Panc1 (cell line): ENCODE data around the gene JOSD2. TPM values are rescaled to one million over a fixed set of nuclear protein-coding genes. Genes with fewer than 3 reads are reported as not detected.

Experiments
- ATAC-seq: fragments of 200-7000 bp; cut with Tn5 transposase; 2 replicates; pipeline ENCODE4 v1.9.1; 2020; ENCODE audit warnings: mild to moderate bottlenecking, moderate library complexity
- BruUV-seq: library from RNA; stranded (reverse); fragments of 400-500 nt; replicated peaks from 2 replicates; lab custom pipeline; 2021; lab: Mats Ljungman, UMichigan
- CTCF ChIA-PET: fragments of 300-600 bp; sonication (Branson Sonifier 250); formaldehyde crosslinking; loops from one replicate; lab custom pipeline; 2022; ENCODE audit warnings: antibody characterized with exemption; lab: Charles Lee
- POLR2A ChIA-PET: fragments of 300-600 bp; sonication (Branson Sonifier 250); formaldehyde crosslinking; loops from one replicate; lab custom pipeline; 2022; ENCODE audit warnings: antibody characterized with exemption; lab: Charles Lee
- DNase-seq: peaks from one replicate; pipeline ENCODE4 v3.0.0-alpha.2; 2010; ENCODE audit warnings: low read depth, low spot score
- H3K27ac ChIP-seq: 2 replicates; pipeline ENCODE4 v1.5.1; 2011; ENCODE audit warnings: mild to moderate bottlenecking, low read length, inconsistent platforms
- H3K27me3 ChIP-seq: fragments of 200-500 bp; sonication (Bioruptor generic); 2 replicates; pipeline ENCODE4 v1.6.0; 2014; ENCODE audit warnings: low read length, inconsistent platforms; ENCODE audit not compliant: control insufficient read depth, insufficient read depth
- H3K36me3 ChIP-seq: fragments of 200-500 bp; sonication (Bioruptor generic); 2 replicates; pipeline ENCODE4 v1.5.1; 2014; ENCODE audit warnings: inconsistent platforms, mild to moderate bottlenecking, low read length, moderate library complexity; ENCODE audit not compliant: control insufficient read depth, insufficient read depth
- H3K4me1 ChIP-seq: 2 replicates; pipeline ENCODE4 v1.5.1; 2011; ENCODE audit warnings: inconsistent platforms, mild to moderate bottlenecking, low read length, moderate library complexity; ENCODE audit not compliant: control insufficient read depth, insufficient read depth
- H3K4me3 ChIP-seq, 2 experiments: 2 replicates each; pipeline ENCODE4 v1.5.1; 2011 to 2012; ENCODE audit warnings: low read depth in 2 of 2, low read length in 2 of 2, mild to moderate bottlenecking in 2 of 2, inconsistent platforms in 1 of 2, moderate library complexity in 1 of 2
- H3K9me3 ChIP-seq: fragments of 200-500 bp; sonication (Bioruptor generic); 2 replicates; pipeline ENCODE4 v1.5.1; 2014; ENCODE audit warnings: low read depth, mild to moderate bottlenecking, inconsistent platforms, low read length, moderate library complexity; ENCODE audit not compliant: control insufficient read depth, insufficient read depth
- CTCF ChIP-seq: fragments of 450-650 bp; IDR thresholded peaks from 2 replicates; pipeline ENCODE4 v1.5.1; 2017; ENCODE audit warnings: mild to moderate bottlenecking
- POLR2AphosphoS5 ChIP-seq: IDR thresholded peaks from 2 replicates; pipeline ENCODE4 v1.6.1; 2012; ENCODE audit warnings: mild to moderate bottlenecking, low read depth, low read length, moderate library complexity
- REST ChIP-seq, 2 experiments: IDR thresholded peaks; 2 replicates each; pipeline ENCODE4 v1.6.1; 2011 to 2012; ENCODE audit warnings: low read depth in 2 of 2, control low read depth in 1 of 2, low read length in 1 of 2, mild to moderate bottlenecking in 1 of 2, moderate library complexity in 1 of 2; ENCODE audit not compliant: insufficient read depth in 1 of 2
- SIN3A ChIP-seq: IDR thresholded peaks from 2 replicates; pipeline ENCODE4 v1.6.1; 2012; ENCODE audit warnings: low read depth, mild to moderate bottlenecking, low read length, moderate library complexity, borderline replicate concordance; ENCODE audit not compliant: insufficient read depth
- TCF7L2 ChIP-seq: IDR thresholded peaks from 2 replicates; pipeline ENCODE4 v1.6.1; 2011; ENCODE audit warnings: mild to moderate bottlenecking, low read depth, low read length, inconsistent platforms
- in situ Hi-C: cut with HindIII; loops from 2 replicates; pipeline ENCODE4 v1.10.0; 2016; ENCODE audit warnings: low sequenced_read_pairs, low pct_unique_long_range_greater_than_20kb
- intact Hi-C: fragments of 100-400 bp; cut with micrococcal nuclease; formaldehyde crosslinking; loops from one replicate; pipeline ENCODE4 v1.10.0; 2022; ENCODE audit not compliant: unreplicated experiment
- total RNA-seq: library from RNA; stranded (reverse); gene quantifications from one replicate; pipeline ENCODE4 v1.2.1, GENCODE V29; 2021; ENCODE audit not compliant: unreplicated experiment

Gene JOSD2
- total RNA-seq, 1 experiment from 2014 or later: 51.8 TPM

- CTCF ChIA-PET: no interaction called here
- BruUV-seq: no TSS peak
- H3K4me1 ChIP-seq: no peaks in the 10 kb centered on the region
These were observed 15.9 kb downstream of the JOSD2 start for GRCh38 chr19:50495020-50495531.

GRCh38 chr19:50494186-50495019, 16.6 kb downstream of the JOSD2 start:
- in situ Hi-C loops: no loop called here
- no peak for DNase-seq
- Histone ChIP-seq H3K4me1 (no peaks in the 10 kb centered on the region), H3K27me3 (no peaks in the 10 kb centered on the region), H3K4me3 (no peak overlapping the region), H3K36me3 (no peaks in the 10 kb centered on the region), H3K9me3 (no peaks in the 10 kb centered on the region), H3K27ac (no peak overlapping the region)
- POLR2A ChIA-PET: no interaction called here
- BruUV-seq: no TSS peak
- ATAC-seq: no peak
- no peak for TF ChIP-seq POLR2AphosphoS5
- no peak for TF ChIP-seq SIN3A
- TF ChIP-seq REST (IDR thresholded peaks at IDR 0.05; ENCODE audit: insufficient read depth in 1 of 2, low read depth in 2 of 2, low read length in 1 of 2): no peak
- no peak for TF ChIP-seq TCF7L2
- TF ChIP-seq CTCF: no peak
- intact Hi-C loops: no loop called here
- CTCF ChIA-PET: interaction anchor here (0.6 kb wide), 1 partner anchor 24 kb away, joined by 3 read pairs; no protein-coding TSS in a partner anchor

More at GRCh38 chr19:50495020-50495531, 15.9 kb downstream of the JOSD2 start:
- POLR2A ChIA-PET: no interaction called here
- TF ChIP-seq CTCF (no peak), TCF7L2 (no peak)
- Histone ChIP-seq H3K4me3 (no peak overlapping the region), H3K27me3 (no peaks in the 10 kb centered on the region), H3K9me3 (no peaks in the 10 kb centered on the region), H3K36me3 (no peaks in the 10 kb centered on the region), H3K27ac (no peak overlapping the region)
- DNase-seq (no peak), ATAC-seq (no peak)
- intact Hi-C loops (no loop called here), in situ Hi-C loops (no loop called here)
